ENCODE results near the gene CYFIP1. TPM values are rescaled to one million over a fixed set of nuclear protein-coding genes. Genes with fewer than 3 reads are reported as not detected.
A peak's percentile ranks its signal among the peaks of the same experiment; 100 is the strongest.

The CYFIP1 gene
- total and polyA plus RNA-seq, 2 of the 13 experiments (the other 11 are each of a cell fraction or from before 2014, with no cell fraction given): 38.1 to 58.3 TPM

DNA sequence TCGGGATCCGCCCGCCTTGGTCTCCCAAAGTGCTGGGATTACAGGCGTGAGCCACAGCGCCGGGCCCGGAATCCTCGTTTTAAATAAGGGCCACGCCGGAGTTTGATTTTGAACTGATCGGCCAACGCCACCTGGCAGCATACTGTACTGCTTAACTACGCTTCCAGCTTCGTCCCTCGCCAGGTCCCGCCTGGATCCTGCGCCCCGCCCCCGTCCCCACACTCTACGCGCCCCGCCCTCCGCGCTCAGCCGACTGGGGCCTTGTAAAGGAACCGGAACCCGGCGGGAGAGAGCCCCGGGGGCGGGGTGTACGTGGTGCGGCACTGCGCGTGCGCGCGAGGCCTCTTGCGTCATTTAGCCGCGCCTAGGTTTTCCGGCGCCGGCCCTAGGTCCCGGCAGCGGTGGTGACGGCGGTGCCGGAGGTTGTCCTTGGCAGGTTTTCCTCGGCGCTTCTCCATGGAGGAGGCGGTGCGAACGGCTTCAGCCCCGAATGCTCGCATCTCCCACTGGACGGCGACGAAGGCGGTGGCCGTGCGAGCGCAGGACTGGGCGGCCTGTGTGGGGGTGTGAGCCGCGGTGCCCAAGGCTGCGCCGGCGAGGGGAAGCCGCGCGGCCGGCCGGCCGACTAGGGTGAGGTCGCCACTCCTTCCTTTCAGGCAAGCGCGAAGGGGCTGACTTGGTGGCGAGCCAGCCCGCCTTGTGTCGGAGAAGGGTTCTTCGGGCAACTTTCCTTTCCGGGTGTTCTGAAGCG, 141.7 kb downstream of the CYFIP1 start, which contains the start of gene NIPA2 (continued):
- TF ChIP-seq, protein P1, sequence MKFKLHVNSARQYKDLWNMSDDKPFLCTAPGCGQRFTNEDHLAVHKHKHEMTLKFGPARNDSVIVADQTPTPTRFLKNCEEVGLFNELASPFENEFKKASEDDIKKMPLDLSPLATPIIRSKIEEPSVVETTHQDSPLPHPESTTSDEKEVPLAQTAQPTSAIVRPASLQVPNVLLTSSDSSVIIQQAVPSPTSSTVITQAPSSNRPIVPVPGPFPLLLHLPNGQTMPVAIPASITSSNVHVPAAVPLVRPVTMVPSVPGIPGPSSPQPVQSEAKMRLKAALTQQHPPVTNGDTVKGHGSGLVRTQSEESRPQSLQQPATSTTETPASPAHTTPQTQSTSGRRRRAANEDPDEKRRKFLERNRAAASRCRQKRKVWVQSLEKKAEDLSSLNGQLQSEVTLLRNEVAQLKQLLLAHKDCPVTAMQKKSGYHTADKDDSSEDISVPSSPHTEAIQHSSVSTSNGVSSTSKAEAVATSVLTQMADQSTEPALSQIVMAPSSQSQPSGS (CRISPR knock-in tag; IDR thresholded peaks at IDR 0.05): peak; percentile 73; the same call in 1 of the 2 replicates
- TF ChIP-seq WIZ (CRISPR knock-in tag; IDR thresholded peaks at IDR 0.05): no peak
- TF ChIP-seq, protein P2, sequence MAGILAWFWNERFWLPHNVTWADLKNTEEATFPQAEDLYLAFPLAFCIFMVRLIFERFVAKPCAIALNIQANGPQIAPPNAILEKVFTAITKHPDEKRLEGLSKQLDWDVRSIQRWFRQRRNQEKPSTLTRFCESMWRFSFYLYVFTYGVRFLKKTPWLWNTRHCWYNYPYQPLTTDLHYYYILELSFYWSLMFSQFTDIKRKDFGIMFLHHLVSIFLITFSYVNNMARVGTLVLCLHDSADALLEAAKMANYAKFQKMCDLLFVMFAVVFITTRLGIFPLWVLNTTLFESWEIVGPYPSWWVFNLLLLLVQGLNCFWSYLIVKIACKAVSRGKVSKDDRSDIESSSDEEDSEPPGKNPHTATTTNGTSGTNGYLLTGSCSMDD (CRISPR knock-in tag; IDR thresholded peaks at IDR 0.05): no peak
- TF ChIP-seq, protein P3, sequence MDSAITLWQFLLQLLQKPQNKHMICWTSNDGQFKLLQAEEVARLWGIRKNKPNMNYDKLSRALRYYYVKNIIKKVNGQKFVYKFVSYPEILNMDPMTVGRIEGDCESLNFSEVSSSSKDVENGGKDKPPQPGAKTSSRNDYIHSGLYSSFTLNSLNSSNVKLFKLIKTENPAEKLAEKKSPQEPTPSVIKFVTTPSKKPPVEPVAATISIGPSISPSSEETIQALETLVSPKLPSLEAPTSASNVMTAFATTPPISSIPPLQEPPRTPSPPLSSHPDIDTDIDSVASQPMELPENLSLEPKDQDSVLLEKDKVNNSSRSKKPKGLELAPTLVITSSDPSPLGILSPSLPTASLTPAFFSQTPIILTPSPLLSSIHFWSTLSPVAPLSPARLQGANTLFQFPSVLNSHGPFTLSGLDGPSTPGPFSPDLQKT (CRISPR knock-in tag; IDR thresholded peaks at IDR 0.05; ENCODE audit: borderline replicate concordance): no peak
- TF ChIP-seq, protein P4, sequence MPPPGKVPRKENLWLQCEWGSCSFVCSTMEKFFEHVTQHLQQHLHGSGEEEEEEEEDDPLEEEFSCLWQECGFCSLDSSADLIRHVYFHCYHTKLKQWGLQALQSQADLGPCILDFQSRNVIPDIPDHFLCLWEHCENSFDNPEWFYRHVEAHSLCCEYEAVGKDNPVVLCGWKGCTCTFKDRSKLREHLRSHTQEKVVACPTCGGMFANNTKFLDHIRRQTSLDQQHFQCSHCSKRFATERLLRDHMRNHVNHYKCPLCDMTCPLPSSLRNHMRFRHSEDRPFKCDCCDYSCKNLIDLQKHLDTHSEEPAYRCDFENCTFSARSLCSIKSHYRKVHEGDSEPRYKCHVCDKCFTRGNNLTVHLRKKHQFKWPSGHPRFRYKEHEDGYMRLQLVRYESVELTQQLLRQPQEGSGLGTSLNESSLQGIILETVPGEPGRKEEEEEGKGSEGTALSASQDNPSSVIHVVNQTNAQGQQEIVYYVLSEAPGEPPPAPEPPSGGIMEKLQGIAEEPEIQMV (CRISPR knock-in tag; IDR thresholded peaks at IDR 0.05; ENCODE audit: low read depth): no peak
- TF ChIP-seq, protein P5, sequence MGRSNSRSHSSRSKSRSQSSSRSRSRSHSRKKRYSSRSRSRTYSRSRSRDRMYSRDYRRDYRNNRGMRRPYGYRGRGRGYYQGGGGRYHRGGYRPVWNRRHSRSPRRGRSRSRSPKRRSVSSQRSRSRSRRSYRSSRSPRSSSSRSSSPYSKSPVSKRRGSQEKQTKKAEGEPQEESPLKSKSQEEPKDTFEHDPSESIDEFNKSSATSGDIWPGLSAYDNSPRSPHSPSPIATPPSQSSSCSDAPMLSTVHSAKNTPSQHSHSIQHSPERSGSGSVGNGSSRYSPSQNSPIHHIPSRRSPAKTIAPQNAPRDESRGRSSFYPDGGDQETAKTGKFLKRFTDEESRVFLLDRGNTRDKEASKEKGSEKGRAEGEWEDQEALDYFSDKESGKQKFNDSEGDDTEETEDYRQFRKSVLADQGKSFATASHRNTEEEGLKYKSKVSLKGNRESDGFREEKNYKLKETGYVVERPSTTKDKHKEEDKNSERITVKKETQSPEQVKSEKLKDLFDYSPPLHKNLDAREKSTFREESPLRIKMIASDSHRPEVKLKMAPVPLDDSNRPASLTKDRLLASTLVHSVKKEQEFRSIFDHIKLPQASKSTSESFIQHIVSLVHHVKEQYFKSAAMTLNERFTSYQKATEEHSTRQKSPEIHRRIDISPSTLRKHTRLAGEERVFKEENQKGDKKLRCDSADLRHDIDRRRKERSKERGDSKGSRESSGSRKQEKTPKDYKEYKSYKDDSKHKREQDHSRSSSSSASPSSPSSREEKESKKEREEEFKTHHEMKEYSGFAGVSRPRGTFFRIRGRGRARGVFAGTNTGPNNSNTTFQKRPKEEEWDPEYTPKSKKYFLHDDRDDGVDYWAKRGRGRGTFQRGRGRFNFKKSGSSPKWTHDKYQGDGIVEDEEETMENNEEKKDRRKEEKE (IDR thresholded peaks at IDR 0.05): no peak
- TF ChIP-seq ZFY (CRISPR knock-in tag; IDR thresholded peaks at IDR 0.05): peak; percentile 86
- no peak for TF ChIP-seq TAF15 (IDR thresholded peaks at IDR 0.05; ENCODE audit: low read depth, low read length, poor library complexity, severe bottlenecking)
- no peak for TF ChIP-seq SNAI1 (CRISPR knock-in tag; IDR thresholded peaks at IDR 0.05; ENCODE audit: borderline replicate concordance)
- peak; percentile 50; the same call in 1 of the 2 replicates for TF ChIP-seq ZNF615 (CRISPR knock-in tag; IDR thresholded peaks at IDR 0.05; ENCODE audit: borderline replicate concordance)
- TF ChIP-seq POLR2AphosphoS5 (IDR thresholded peaks at IDR 0.05; ENCODE audit: low read depth, low read length): peak; percentile 76
- TF ChIP-seq, protein P6, sequence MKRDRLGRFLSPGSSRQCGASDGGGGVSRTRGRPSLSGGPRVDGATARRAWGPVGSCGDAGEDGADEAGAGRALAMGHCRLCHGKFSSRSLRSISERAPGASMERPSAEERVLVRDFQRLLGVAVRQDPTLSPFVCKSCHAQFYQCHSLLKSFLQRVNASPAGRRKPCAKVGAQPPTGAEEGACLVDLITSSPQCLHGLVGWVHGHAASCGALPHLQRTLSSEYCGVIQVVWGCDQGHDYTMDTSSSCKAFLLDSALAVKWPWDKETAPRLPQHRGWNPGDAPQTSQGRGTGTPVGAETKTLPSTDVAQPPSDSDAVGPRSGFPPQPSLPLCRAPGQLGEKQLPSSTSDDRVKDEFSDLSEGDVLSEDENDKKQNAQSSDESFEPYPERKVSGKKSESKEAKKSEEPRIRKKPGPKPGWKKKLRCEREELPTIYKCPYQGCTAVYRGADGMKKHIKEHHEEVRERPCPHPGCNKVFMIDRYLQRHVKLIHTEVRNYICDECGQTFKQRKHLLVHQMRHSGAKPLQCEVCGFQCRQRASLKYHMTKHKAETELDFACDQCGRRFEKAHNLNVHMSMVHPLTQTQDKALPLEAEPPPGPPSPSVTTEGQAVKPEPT (CRISPR knock-in tag; IDR thresholded peaks at IDR 0.05; ENCODE audit: low read depth): no peak
- no peak for TF ChIP-seq ZNF672 (CRISPR knock-in tag; IDR thresholded peaks at IDR 0.05)
- TF ChIP-seq ZNF136 (CRISPR knock-in tag; IDR thresholded peaks at IDR 0.05; ENCODE audit: low read depth): 0 out of 2 replicates have a peak, but pooled peaks have one; percentile 38
- no peak for TF ChIP-seq MTF2 (CRISPR knock-in tag; IDR thresholded peaks at IDR 0.05; ENCODE audit: borderline replicate concordance)
- TF ChIP-seq ZNF354B (CRISPR knock-in tag; IDR thresholded peaks at IDR 0.05): no peak
- no peak for TF ChIP-seq ZNF263 (CRISPR knock-in tag; IDR thresholded peaks at IDR 0.05)
- no peak for TF ChIP-seq ZFAT (CRISPR knock-in tag; conservative IDR thresholded peaks at IDR 0.05)
- TF ChIP-seq ASH2L (IDR thresholded peaks at IDR 0.05; ENCODE audit: insufficient read length, low read depth, low read length): peak; percentile 96
